ENCODE results near the gene ACSM5.
"Not testable (repeated sequence)": the region's sequence is repeated elsewhere in the genome, so short reads cannot be mapped to it uniquely, and the experiment has no call there.

The ACSM5 gene

DNA sequence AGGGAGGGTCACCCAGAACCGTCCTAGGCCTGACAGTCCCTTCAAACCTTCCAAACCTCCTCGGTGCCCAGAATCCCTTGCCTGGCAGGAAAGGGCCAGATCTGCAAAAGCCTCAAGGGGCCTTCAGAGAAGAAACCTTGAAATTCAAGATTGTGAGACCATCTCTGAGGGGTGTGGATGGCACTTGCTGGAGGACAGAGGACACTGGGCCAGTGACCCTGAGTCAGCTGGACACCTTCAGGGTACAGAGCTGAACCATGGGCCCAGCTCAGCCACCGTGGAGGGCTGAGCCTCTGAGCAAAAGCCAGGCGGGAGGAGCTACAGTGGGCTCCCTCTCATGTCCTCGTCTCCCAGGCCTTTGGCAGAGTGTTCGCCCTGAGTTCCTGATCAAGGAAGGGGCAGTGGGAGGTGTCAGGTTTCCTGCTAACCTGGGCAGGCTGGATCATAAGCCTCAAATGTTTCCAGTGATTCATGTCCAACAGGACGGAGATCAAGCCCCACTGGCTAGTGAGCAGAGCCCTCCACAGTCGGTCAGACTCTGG, 7.8 kb upstream of the ACSM5 start:
- H3K27ac ChIP-seq (ENCODE audit: low read length): no peak overlapping the region
- H3K9me3 ChIP-seq (ENCODE audit: control insufficient read depth, low read depth, low read length): no peaks in the 10 kb centered on the region
- no peaks in the 10 kb centered on the region for H3K4me1 ChIP-seq (ENCODE audit: control insufficient read depth, low read depth, low read length)
- no peak overlapping the region for H3K9ac ChIP-seq (ENCODE audit: low read length)
- H3K36me3 ChIP-seq (ENCODE audit: control insufficient read depth, low read depth, low read length): no peaks in the 10 kb centered on the region
- H3K27me3 ChIP-seq (ENCODE audit: control insufficient read depth, insufficient read depth, low read length): no peaks in the 10 kb centered on the region
- H3K4me3 ChIP-seq (ENCODE audit: low read length): no peak overlapping the region

- no peak overlapping the region for H3K9ac ChIP-seq (ENCODE audit: low read length)
- H3K9me3 ChIP-seq (ENCODE audit: control insufficient read depth, low read depth, low read length): no peaks in the 10 kb centered on the region
- no peak overlapping the region for H3K27ac ChIP-seq (ENCODE audit: low read length)
- no peak overlapping the region for H3K4me3 ChIP-seq (ENCODE audit: low read length)
- no peaks in the 10 kb centered on the region for H3K4me1 ChIP-seq (ENCODE audit: control insufficient read depth, low read depth, low read length)
- no peaks in the 10 kb centered on the region for H3K36me3 ChIP-seq (ENCODE audit: control insufficient read depth, low read depth, low read length)
- no peaks in the 10 kb centered on the region for H3K27me3 ChIP-seq (ENCODE audit: control insufficient read depth, insufficient read depth, low read length)
These were observed 6.7 kb upstream of the ACSM5 start for GRCh38 chr16:20402651-20403050.

DNA sequence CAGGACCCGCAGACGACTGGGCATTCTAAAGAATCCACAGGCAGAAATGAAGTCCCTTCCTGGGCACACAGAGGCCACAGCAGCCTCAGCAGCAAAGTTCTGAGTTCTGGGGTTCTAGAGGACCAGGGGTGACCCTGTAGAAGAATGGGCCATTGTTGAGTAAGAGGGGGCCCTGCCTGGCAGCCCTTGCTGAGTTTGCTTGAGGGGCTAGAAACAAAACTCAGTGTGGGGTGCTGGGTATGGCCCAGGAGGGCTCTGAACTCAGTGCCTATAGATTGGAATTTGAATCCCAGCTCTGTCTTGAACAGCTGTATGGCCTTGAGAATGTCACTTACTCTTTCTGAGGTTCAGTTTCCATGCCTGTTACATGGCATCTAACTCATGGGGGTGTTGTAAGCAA, 4.7 kb upstream of the ACSM5 start, which contains the start of gene PDILT:
TSS of gene PDILT (minus strand) at position 101 of the 400 bp plus-strand sequence. CDS start 5,437 bp downstream, outside the sequence.
- H3K27me3 ChIP-seq (ENCODE audit: control insufficient read depth, insufficient read depth, low read length): no peaks in the 10 kb centered on the region
- H3K27ac ChIP-seq (ENCODE audit: low read length): no peak within 1 kb of the TSS
- no peaks in the 10 kb centered on the region for H3K36me3 ChIP-seq (ENCODE audit: control insufficient read depth, low read depth, low read length)
- H3K4me1 ChIP-seq (ENCODE audit: control insufficient read depth, low read depth, low read length): no peaks in the 10 kb centered on the region
- H3K9me3 ChIP-seq (ENCODE audit: control insufficient read depth, low read depth, low read length): no peaks in the 10 kb centered on the region
- no peak within 1 kb of the TSS for H3K9ac ChIP-seq (ENCODE audit: low read length)
- H3K4me3 ChIP-seq (ENCODE audit: low read length): no peak within 1 kb of the TSS

- Histone ChIP-seq H3K27me3 (ENCODE audit: control insufficient read depth, insufficient read depth, low read length) (no peaks in the 10 kb centered on the region), H3K27ac (ENCODE audit: low read length) (no peak overlapping the region), H3K4me3 (ENCODE audit: low read length) (no peak overlapping the region), H3K4me1 (ENCODE audit: control insufficient read depth, low read depth, low read length) (no peaks in the 10 kb centered on the region), H3K9me3 (ENCODE audit: control insufficient read depth, low read depth, low read length) (no peaks in the 10 kb centered on the region), H3K36me3 (ENCODE audit: control insufficient read depth, low read depth, low read length) (no peaks in the 10 kb centered on the region), H3K9ac (ENCODE audit: low read length) (no peak overlapping the region)
These were observed 888 bp downstream of the ACSM5 start for GRCh38 chr16:20410121-20410723.

DNA sequence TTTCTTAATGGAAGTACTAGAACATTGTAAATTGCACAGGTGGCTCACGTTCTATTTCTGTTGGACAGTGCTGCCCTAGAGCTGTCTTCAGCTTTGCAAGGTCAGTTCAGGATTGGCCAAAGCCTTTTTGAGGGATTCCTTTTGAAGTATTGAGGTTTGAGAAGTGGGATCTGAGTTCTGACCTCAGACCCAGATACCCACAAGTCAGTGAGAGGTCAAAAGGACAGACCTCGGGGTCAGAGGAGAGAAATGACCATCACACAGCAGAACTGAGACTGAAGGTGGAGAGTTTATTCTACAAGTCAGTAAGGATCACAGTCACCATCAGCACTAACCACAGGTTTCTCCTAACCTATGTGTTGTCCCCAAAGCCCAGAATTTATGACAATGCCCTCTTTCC, 1.7 kb downstream of the ACSM5 start:
- Histone ChIP-seq H3K27me3 (ENCODE audit: control insufficient read depth, insufficient read depth, low read length) (no peaks in the 10 kb centered on the region), H3K9ac (ENCODE audit: low read length) (no peak overlapping the region), H3K4me3 (ENCODE audit: low read length) (no peak overlapping the region), H3K4me1 (ENCODE audit: control insufficient read depth, low read depth, low read length) (no peaks in the 10 kb centered on the region), H3K36me3 (ENCODE audit: control insufficient read depth, low read depth, low read length) (no peaks in the 10 kb centered on the region), H3K27ac (ENCODE audit: low read length) (no peak overlapping the region), H3K9me3 (ENCODE audit: control insufficient read depth, low read depth, low read length) (no peaks in the 10 kb centered on the region)

- H3K36me3 ChIP-seq (ENCODE audit: control insufficient read depth, low read depth, low read length): no peaks in the 10 kb centered on the region
- H3K27me3 ChIP-seq (ENCODE audit: control insufficient read depth, insufficient read depth, low read length): no peaks in the 10 kb centered on the region
- H3K9me3 ChIP-seq (ENCODE audit: control insufficient read depth, low read depth, low read length): no peaks in the 10 kb centered on the region
- no peak overlapping the region for H3K9ac ChIP-seq (ENCODE audit: low read length)
- no peak overlapping the region for H3K27ac ChIP-seq (ENCODE audit: low read length)
- H3K4me3 ChIP-seq (ENCODE audit: low read length): no peak overlapping the region
- H3K4me1 ChIP-seq (ENCODE audit: control insufficient read depth, low read depth, low read length): no peaks in the 10 kb centered on the region
These were observed 6.2 kb downstream of the ACSM5 start for GRCh38 chr16:20415541-20415940.

DNA sequence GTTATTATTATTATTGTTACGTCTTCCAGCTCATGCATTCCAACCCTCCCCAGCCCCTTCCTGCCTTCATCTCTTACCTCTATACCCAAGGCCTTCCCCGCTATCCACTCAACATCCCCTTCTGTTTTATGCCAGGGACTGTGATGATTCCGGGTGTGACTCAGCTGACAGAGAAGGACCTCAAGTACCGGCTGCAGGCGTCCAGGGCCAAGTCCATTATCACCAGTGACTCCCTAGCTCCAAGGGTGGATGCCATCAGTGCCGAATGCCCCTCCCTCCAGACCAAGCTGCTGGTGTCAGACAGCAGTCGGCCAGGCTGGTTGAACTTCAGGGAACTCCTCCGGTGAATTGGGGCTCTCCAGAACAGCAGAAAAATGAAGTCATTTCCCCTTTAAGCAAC, 9.8 kb downstream of the ACSM5 start:
- H3K4me1 ChIP-seq (ENCODE audit: control insufficient read depth, low read depth, low read length); H3K9me3 ChIP-seq (ENCODE audit: control insufficient read depth, low read depth, low read length); H3K27me3 ChIP-seq (ENCODE audit: control insufficient read depth, insufficient read depth, low read length); H3K36me3 ChIP-seq (ENCODE audit: control insufficient read depth, low read depth, low read length); H3K9ac ChIP-seq (ENCODE audit: low read length); H3K4me3 ChIP-seq (ENCODE audit: low read length); H3K27ac ChIP-seq (ENCODE audit: low read length): not testable (repeated sequence)

DNA sequence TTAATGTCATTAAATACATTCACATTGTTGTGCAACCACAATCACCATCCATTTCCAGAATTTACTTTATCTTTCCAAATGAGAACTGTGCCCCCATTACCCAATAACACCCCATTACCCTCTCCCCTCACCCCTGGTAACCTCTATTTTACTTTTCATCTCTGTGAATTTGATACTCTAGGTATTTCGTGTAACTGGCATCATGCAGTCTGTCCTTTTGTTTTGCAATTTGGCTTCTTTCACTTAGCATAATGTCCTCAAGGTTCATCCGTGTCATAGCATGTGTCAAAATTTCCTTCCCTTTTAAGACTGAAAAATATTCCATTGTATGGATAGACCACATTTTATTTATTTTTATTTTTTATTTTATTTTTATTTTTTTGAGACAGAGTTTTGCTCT, 12.4 kb downstream of the ACSM5 start:
- H3K36me3 ChIP-seq (ENCODE audit: control insufficient read depth, low read depth, low read length); H3K4me3 ChIP-seq (ENCODE audit: low read length); H3K27ac ChIP-seq (ENCODE audit: low read length); H3K9me3 ChIP-seq (ENCODE audit: control insufficient read depth, low read depth, low read length); H3K9ac ChIP-seq (ENCODE audit: low read length); H3K27me3 ChIP-seq (ENCODE audit: control insufficient read depth, insufficient read depth, low read length); H3K4me1 ChIP-seq (ENCODE audit: control insufficient read depth, low read depth, low read length): not testable (repeated sequence)

DNA sequence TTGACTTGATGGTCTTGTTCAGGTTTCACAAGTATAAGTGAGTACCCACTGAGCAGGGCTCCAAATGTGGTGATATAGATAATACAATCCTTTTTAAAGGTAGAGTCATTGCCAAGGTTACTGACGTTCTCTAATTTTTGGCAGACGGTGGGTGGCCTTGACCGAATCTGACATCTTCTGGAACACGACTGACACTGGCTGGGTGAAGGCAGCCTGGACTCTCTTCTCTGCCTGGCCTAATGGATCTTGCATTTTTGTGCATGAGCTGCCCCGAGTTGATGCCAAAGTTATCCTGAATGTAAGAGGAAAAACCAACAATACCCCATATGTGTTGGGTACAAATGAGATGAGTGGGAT, 14.4 kb downstream of the ACSM5 start:
- H3K4me3 ChIP-seq (ENCODE audit: low read length); H3K27me3 ChIP-seq (ENCODE audit: control insufficient read depth, insufficient read depth, low read length); H3K4me1 ChIP-seq (ENCODE audit: control insufficient read depth, low read depth, low read length); H3K9me3 ChIP-seq (ENCODE audit: control insufficient read depth, low read depth, low read length); H3K27ac ChIP-seq (ENCODE audit: low read length); H3K36me3 ChIP-seq (ENCODE audit: control insufficient read depth, low read depth, low read length); H3K9ac ChIP-seq (ENCODE audit: low read length): not testable (repeated sequence)

DNA sequence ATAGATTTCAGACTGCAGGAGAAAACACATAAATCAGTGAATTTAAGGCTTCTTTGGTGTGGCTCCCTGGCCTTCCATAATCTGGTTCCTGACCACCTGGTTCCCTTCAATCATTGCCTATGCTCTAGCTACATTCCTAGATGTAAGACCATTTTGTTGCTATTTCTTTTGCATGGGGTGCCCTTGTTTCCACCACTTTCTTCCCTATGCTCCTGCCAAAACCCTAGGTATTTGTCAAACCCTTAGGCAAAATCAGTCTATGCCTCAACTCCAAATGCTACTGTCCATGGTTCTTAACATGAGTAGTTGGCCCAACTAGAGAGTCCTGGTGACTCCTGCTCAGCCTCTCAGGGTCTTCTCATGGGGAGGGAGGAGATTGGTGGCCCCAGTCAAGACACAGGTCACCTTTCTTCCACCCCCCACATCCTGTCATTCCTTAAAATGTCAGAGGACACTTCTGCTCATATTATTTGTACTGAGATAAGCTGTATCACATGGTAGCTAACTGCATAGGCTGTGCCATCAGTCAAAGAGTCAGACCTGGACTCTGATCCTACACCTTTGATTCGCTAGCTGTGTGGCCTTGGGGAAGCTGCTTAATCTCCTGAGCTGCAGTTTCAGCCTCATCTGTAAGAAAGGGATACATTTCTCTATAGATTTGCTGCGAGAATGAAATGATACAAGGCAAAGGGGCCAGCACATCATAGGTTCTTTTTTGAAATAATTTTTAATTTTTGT, 15.0 kb downstream of the ACSM5 start:
- no peaks in the 10 kb centered on the region for H3K4me1 ChIP-seq (ENCODE audit: control insufficient read depth, low read depth, low read length)
- H3K36me3 ChIP-seq (ENCODE audit: control insufficient read depth, low read depth, low read length): no peaks in the 10 kb centered on the region
- H3K9me3 ChIP-seq (ENCODE audit: control insufficient read depth, low read depth, low read length): no peaks in the 10 kb centered on the region
- H3K27ac ChIP-seq (ENCODE audit: low read length): no peak overlapping the region
- H3K4me3 ChIP-seq (ENCODE audit: low read length): no peak overlapping the region
- H3K9ac ChIP-seq (ENCODE audit: low read length): no peak overlapping the region
- H3K27me3 ChIP-seq (ENCODE audit: control insufficient read depth, insufficient read depth, low read length): no peaks in the 10 kb centered on the region

- H3K4me1 ChIP-seq (ENCODE audit: control insufficient read depth, low read depth, low read length); H3K36me3 ChIP-seq (ENCODE audit: control insufficient read depth, low read depth, low read length); H3K27me3 ChIP-seq (ENCODE audit: control insufficient read depth, insufficient read depth, low read length); H3K9ac ChIP-seq (ENCODE audit: low read length); H3K4me3 ChIP-seq (ENCODE audit: low read length); H3K27ac ChIP-seq (ENCODE audit: low read length); H3K9me3 ChIP-seq (ENCODE audit: control insufficient read depth, low read depth, low read length): not testable (repeated sequence)
These were observed 18.1 kb downstream of the ACSM5 start for GRCh38 chr16:20427401-20427797.

- H3K9ac ChIP-seq (ENCODE audit: low read length); H3K27ac ChIP-seq (ENCODE audit: low read length); H3K27me3 ChIP-seq (ENCODE audit: control insufficient read depth, insufficient read depth, low read length); H3K9me3 ChIP-seq (ENCODE audit: control insufficient read depth, low read depth, low read length); H3K36me3 ChIP-seq (ENCODE audit: control insufficient read depth, low read depth, low read length); H3K4me3 ChIP-seq (ENCODE audit: low read length); H3K4me1 ChIP-seq (ENCODE audit: control insufficient read depth, low read depth, low read length): not testable (repeated sequence)
These were observed 20.2 kb downstream of the ACSM5 start for GRCh38 chr16:20429499-20429898.
